HG03159 (cell line): ENCODE results near the gene PHF19.

ENCODE experiments used
- ATAC-seq: cut with Tn5 transposase; IDR thresholded peaks from one replicate; pipeline ENCODE4 v1.9.1; 2021; ENCODE audit warnings: mild to moderate bottlenecking, moderate library complexity; ENCODE audit not compliant: unreplicated experiment

The PHF19 gene

GRCh38 chr9:120874226-120875194 is 2.5 kb downstream of the PHF19 start:
- no peak for ATAC-seq

- ATAC-seq: no peak
Measured at GRCh38 chr9:120873512-120873911, 3.5 kb downstream of the PHF19 start.

GRCh38 chr9:120872791-120873502 is 4.0 kb downstream of the PHF19 start:
- ATAC-seq: no peak

DNA sequence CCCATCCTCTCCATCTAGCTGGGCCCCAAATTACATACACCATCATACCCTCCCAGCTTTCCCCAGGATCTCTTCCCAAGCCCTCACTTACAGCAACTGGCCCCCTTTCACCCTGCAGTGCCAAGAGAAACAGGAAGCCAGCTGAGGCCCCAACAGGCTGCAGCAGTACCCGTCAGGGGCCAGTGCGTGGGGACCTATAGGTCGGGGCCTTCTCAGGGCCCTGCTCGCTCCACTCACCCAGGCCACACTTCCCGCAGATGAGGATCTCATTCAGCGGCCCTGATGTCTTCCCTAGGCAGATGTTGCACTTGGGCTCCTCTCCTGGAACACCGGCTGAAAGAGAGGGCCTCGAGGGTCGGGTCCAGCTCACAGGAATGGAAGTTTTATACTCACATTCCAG is 6.8 kb downstream of the PHF19 start:
- no peak for ATAC-seq

DNA sequence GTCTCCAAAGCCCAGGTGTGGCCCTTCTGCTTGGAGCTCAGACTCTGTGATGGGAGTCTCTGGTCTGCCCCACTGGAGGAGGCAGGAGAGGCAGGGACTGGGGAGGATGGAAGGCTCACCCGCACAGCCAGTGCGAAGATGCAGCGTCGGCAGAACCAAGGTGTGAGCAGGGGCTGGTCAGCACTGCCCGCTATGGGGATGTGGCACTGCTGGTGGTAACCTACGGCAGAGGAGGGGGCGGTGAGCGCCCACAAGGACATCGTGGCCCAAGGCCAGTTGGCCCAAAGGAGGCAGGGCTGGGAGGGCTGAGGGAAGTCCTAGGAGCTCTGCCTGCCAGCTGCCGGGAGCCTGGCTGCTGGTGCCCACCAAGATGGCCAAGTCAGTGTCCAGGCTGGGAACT is 7.3 kb downstream of the PHF19 start:
- no peak for ATAC-seq

DNA sequence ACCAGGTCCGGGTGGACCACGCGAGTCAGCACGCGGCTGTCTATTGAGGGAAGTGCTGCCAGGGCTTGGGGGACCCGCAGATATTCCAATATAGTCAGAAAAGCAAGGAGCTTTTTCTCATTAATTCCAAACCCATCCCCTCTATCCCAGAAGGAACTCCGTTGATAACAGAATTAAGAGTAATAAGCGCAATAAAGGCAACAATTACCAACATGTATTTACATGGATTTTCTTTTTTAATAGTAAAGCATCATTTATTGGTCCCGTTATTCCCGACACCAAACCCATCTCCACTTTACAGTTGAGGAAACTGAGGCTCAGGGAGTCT is 7.7 kb downstream of the PHF19 start:
- no peak for ATAC-seq

DNA sequence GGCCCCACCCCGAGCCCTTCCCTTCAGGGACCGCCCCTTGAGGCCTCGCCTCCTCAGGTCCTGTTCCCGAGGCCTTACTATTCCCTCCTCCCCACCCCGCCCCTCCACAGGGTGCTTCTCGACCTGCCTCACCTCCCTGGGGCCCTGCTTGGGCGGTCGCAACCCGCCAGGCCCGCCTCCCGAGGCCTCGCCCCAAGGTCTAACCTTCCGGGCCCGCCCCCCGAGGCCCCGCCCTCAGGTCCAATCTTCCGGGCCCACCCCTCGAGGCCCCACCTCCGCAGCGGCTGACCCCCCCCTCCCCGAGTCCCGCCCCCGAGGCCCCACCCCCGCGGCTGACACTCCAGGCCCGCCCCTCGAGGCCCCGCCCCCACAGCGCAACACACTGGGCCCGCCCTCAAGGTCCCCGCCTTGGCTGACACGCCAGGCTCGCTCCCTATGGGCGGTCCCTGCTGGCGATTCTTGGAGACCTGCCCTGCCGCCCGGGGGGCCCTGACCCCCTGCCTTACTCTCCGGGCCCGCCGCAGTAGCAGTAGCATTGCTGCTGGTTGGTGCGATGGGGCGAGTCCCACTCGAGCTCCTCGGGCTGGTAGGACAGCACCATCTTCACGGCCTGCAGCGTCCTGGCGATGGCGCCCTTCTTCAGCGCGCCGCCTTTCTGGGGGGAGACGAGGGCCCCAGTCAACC is 8.2 kb downstream of the PHF19 start:
- ATAC-seq: peak; percentile 83

GRCh38 chr9:120868339-120868675 is 8.7 kb downstream of the PHF19 start:
- no peak for ATAC-seq

DNA sequence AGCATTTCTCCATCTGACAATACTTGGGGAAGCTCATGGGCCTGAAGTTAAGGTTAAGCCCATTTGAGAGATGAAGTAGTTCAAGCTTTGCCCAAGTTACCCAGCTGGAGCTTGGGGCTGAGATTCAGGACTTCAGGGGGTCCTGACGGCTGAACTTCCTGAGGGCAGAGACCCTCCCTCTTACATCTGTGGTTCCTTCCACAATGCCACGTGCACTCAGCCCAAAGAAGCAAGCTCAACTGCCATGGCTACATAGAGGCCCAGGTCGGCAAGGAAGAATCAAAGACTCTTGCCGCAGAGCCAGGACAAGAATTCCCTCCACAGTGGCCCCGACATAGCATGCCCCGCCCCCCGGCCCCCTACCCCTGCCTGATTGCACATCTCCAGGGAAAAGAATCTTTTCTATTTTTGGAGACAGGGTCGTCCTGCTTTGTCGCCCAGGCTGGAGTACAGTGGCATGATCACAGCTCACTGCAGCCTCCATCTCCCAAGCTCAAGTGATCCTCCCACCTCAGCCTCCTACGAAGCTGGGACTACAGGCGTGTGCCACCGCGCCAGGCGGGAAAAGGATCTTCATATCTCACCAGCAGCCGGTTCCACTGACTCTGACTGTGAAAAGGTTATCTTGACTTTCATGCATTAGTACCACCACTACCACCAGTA is 9.2 kb downstream of the PHF19 start:
- no peak for ATAC-seq

- ATAC-seq: no peak
Measured at GRCh38 chr9:120866651-120867050, 10.3 kb downstream of the PHF19 start.

DNA sequence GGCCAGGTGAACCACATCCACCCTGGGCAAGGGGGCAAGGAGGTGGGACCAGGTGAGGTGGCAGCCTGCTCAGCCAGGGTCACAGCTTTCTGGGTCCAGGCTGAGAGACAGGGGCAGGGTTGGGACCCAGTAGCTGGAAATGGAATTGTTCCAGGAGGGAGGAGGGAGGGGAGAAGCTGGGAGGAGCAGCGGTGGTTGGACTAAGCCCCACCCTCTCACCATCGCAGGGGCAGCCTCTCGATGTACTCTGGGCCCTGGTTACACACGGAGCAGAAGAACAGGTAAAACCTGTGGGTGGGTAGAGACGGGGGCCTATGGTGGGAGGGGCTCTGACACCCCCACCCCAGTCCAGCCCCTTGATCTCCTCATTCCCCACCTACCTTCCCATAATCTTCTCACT is 11.2 kb downstream of the PHF19 start:
- no peak for ATAC-seq

- no peak for ATAC-seq
Measured at GRCh38 chr9:120865176-120865575, 11.8 kb downstream of the PHF19 start.

DNA sequence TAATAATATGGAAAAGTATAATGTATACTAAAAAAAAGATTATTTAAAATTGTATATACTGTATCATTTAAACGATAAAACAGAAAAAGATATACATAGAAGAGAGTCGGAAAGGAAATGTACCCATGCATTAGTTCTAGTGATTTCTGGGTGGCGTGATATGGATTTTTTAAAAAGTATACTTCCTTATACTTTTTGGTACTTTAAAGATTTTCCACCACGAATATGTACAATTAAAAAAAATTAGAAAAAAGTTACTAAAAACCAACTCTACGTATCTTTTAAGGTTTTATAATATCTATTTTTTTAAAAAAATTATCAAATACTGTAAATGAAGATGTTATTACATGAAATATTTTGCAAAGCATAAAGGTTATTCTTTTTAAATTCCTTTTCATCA is 12.3 kb downstream of the PHF19 start:
- ATAC-seq: no peak

- no peak for ATAC-seq
Measured at GRCh38 chr9:120863833-120864232, 13.2 kb downstream of the PHF19 start.

DNA sequence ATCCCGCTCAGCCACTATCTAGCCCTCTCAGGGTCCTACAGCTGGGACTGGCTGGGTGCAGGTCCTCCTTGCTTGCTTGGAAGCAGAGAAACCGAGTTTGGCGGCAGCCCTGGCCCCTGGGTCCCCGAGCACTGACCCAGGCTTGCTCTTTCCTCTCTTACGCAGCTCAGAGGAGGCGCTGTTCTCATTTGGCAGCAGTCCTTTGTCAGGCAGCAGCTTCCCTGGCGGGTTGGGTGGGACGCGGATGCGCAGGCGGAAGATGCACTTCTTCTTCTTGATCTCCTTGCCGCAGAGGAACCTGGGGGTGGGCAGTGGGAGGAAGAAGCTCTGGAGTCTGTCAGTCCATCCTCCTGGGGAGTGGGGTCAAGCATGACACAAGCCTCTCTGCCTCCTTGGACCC is 14.5 kb downstream of the PHF19 start:
- ATAC-seq: no peak

DNA sequence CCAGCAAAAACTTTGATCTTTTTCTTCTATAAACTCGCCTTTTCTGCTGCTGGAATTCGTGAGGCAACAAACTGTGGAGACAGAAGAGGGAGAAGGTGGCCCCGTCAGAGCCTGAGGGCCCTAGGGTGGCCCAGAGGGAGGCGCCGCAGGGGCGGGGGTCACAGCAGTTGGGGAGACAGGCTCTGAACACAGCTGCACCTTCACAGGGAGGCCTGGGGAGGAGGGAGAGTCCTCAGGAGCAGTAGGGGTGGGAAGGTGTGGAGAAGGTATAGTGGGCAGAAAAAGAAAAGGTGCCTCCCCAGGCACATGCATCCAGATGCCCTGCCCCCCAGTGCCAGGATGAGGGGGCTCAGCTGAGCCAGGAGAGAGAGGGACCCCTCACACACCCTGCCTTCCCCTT is 15.1 kb downstream of the PHF19 start:
- ATAC-seq: no peak

GRCh38 chr9:120860083-120860482 is 16.9 kb downstream of the PHF19 start:
- no peak for ATAC-seq

GRCh38 chr9:120859361-120859760 is 17.6 kb downstream of the PHF19 start:
- ATAC-seq: no peak

DNA sequence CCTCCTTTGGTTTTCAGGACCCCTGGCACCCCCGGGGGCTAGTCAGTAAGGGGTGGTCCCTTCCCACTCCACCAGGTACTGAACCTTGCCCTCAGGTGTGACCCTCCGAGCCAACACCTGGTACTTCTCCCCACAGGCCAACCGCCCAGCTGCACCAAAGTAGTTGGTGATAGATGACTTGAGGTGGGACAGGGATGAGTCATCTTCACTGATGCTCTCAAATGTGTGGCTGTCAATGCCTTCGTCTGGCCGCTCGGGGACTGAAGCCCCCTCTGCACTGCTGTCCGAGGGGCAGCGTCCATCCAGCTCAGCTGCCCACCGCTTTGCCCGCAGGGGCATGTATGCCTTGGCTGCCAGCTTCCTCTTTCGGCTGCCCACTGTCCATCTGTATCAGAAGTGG is 19.1 kb downstream of the PHF19 start:
- no peak for ATAC-seq

GRCh38 chr9:120857481-120857880 is 19.5 kb downstream of the PHF19 start:
- no peak for ATAC-seq

DNA sequence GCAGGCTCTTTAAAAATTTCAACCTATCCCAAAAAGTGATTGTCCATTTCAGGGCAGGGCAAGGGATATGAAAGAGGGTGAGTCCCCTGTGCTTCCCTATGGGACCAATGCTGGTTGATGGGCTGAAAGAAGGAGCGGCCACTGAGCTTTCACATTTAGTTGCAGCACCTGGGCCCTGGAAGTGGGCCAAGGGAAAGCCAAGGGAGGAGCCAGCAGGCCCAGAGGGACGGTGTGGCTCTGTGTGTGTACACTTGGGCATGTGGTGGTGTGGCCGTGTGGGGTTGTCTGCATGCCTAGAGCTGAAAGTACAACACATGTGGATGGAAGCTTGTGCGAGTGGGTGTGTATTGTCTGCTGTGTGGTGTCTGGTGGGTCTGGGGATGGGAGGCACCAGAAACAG is 20.3 kb downstream of the PHF19 start:
- ATAC-seq: no peak
